ENCODE results near the gene DLG2. TPM values are rescaled to one million over a fixed set of nuclear protein-coding genes. Genes with fewer than 3 reads are reported as not detected.

Gene DLG2
- total and polyA plus RNA-seq, 2 of the 4 experiments (the other 2 are of a cell fraction): 0.31 to 0.36 TPM

DNA sequence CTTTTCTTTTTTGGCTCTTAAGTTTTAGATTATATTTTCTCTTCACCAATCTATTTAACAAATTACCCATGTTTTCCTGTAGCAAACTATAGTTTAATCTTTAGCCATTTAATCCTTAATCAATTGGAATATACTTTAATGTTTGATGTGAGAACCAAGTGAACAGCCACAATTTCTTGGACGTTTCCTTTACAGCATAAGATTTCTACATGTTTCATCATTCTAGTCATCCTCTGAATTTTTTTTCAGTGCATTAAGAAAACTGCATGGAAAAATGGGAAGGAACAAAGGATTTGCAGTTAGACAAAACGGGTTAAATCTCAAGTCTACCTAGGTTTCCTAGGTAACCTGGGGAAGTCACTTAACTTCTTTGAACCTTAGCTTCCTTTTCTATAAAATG lies 1833.8 kb downstream of the DLG2 start:
- Histone ChIP-seq H3K79me1 (ENCODE audit: low read depth in 1 of 2, low read length in 2 of 2) (no peaks in the 10 kb centered on the region), H2BK120ac (ENCODE audit: low read depth, low read length) (no peak overlapping the region), H3K36me3 (ENCODE audit: control insufficient read depth, insufficient read depth, low read length) (no peaks in the 10 kb centered on the region), H2BK20ac (ENCODE audit: low read depth, low read length) (no peak overlapping the region), H4K91ac (ENCODE audit: insufficient read depth, low read depth, low read length) (no peak overlapping the region), H3K14ac (replicated peaks; ENCODE audit: low read depth, low read length) (no peak overlapping the region), H3K27me3 (ENCODE audit: control insufficient read depth, insufficient read depth, low read length) (peaks cover 2% of the 10 kb centered on the region; the same call in 1 of the 2 replicates), H3K23ac (ENCODE audit: low read depth, low read length) (no peak overlapping the region), H2BK15ac (ENCODE audit: low read depth, low read length) (no peak overlapping the region), H3K18ac (ENCODE audit: low read depth, low read length) (no peak overlapping the region), H3K4me1 (ENCODE audit: control insufficient read depth, insufficient read depth, low read length) (no peaks in the 10 kb centered on the region), H3K9me1 (ENCODE audit: insufficient read depth, low read length) (no peaks in the 10 kb centered on the region), H3K4me2 (ENCODE audit: low read depth, low read length) (no peak overlapping the region), H2BK5ac (ENCODE audit: low read depth, low read length, poor library complexity, severe bottlenecking) (no peak overlapping the region), H3K27ac (ENCODE audit: insufficient read depth, low read length) (no peak overlapping the region), H2AK9ac (replicated peaks; ENCODE audit: low read depth, low read length, poor library complexity) (no peak overlapping the region), H2AK5ac (ENCODE audit: low read depth, low read length) (no peak overlapping the region), H3K4ac (ENCODE audit: low read depth, low read length) (no peak overlapping the region), H3K4me3 (ENCODE audit: insufficient read depth, low read depth, low read length) (no peak overlapping the region), H4K20me1 (ENCODE audit: insufficient read depth, low read length) (no peaks in the 10 kb centered on the region), H4K5ac (ENCODE audit: low read depth, low read length) (no peak overlapping the region), H4K8ac (ENCODE audit: low read depth in 2 of 2, low read length in 2 of 2) (no peak overlapping the region), H3K9me3 (ENCODE audit: control insufficient read depth, insufficient read depth, low read length) (no peaks in the 10 kb centered on the region), H2AFZ (replicated peaks; ENCODE audit: low read length, poor library complexity) (no peak overlapping the region), H3K9ac (ENCODE audit: low read depth, low read length) (no peak overlapping the region), H3K56ac (ENCODE audit: extremely low read depth, insufficient read depth, low read length) (no peak overlapping the region)
- ChIA-PET CTCF (no interaction called here), POLR2A (ENCODE audit: unreplicated experiment) (no interaction called here)
- no peak for ATAC-seq (ENCODE audit: low read depth)
- in situ Hi-C loops (cut with MboI; ENCODE audit: low sequenced_read_pairs) (no loop called here), dilution Hi-C loops (cut with HindIII; ENCODE audit: low sequenced_read_pairs, unreplicated experiment) (no loop called here), intact Hi-C loops (cut with micrococcal nuclease) (no loop called here)
- TF ChIP-seq MAZ (IDR thresholded peaks at IDR 0.05; ENCODE audit: borderline replicate concordance, low read depth, low read length) (no peak), MAFK (IDR thresholded peaks at IDR 0.05; ENCODE audit: low read depth, low read length) (no peak), SMC3 (IDR thresholded peaks at IDR 0.05; ENCODE audit: low read depth, low read length) (no peak), NFE2L2 (IDR thresholded peaks at IDR 0.05; ENCODE audit: low read depth, low read length) (no peak), BHLHE40 (IDR thresholded peaks at IDR 0.05; ENCODE audit: low read depth, low read length) (no peak), CEBPB (IDR thresholded peaks at IDR 0.05; ENCODE audit: low read depth, low read length) (no peak)
- no TSS peak for BruUV-seq (replicated peaks)
- no peak for DNase-seq
- no CpG with 5 or more reads among the region's 2 CpGs for WGBS, 2 experiments (ENCODE audit: extremely low coverage in 2 of 2, insufficient read length in 1 of 2)

All from IMR-90 (cell line).